Measurements from ENCODE around the gene MTHFSD. TPM values are rescaled to one million over a fixed set of nuclear protein-coding genes. Genes with fewer than 3 reads are reported as not detected.

Gene MTHFSD
- total RNA-seq, 2 donors from 2014 or later = 7.8 to 8.3 TPM

DNA sequence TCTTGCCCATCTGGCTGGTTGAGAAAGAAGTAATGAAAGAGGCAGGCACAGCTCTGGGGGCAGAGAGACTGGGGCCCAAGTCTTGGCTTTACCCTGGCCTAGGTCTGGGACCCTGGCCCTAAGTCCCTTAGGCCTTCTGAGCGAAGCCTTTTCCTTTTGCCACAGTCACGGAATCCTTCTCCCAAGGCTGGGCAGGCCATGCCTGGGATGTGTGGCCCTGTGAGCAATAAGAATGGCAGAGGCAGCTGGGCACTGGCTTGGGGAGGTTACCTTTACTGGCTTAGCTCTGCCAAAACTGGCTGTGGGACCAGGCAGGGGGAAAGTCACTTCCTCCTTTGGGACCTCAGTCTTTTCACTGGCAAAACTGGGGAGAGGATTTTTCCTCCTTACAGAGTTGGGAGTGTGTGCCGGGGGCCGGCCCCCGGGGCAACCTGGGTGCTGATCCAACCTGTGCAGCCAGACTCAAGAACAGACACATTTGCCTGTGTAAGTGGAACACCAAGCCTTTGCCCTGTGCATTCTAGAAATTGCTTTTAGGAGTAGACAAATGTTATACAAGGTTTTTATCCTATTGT is 31.8 kb downstream of the MTHFSD start:
- Histone ChIP-seq H3K4me3 (no peak overlapping the region), H3K4me1 (peaks cover 0 to 7% of the 10 kb centered on the region in 2 donors), H3K36me3 (no peaks in the 10 kb centered on the region), H3K27ac (no peak overlapping the region), H3K27me3 (peaks cover 0 to 11% of the 10 kb centered on the region in 2 donors), H3K9me3 (no peaks in the 10 kb centered on the region)
- DNase-seq (ENCODE audit: low spot score) = no peak
- TF ChIP-seq, protein P1, sequence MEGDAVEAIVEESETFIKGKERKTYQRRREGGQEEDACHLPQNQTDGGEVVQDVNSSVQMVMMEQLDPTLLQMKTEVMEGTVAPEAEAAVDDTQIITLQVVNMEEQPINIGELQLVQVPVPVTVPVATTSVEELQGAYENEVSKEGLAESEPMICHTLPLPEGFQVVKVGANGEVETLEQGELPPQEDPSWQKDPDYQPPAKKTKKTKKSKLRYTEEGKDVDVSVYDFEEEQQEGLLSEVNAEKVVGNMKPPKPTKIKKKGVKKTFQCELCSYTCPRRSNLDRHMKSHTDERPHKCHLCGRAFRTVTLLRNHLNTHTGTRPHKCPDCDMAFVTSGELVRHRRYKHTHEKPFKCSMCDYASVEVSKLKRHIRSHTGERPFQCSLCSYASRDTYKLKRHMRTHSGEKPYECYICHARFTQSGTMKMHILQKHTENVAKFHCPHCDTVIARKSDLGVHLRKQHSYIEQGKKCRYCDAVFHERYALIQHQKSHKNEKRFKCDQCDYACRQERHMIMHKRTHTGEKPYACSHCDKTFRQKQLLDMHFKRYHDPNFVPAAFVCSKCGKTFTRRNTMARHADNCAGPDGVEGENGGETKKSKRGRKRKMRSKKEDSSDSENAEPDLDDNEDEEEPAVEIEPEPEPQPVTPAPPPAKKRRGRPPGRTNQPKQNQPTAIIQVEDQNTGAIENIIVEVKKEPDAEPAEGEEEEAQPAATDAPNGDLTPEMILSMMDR (IDR thresholded peaks at IDR 0.05) = no peak

DNA sequence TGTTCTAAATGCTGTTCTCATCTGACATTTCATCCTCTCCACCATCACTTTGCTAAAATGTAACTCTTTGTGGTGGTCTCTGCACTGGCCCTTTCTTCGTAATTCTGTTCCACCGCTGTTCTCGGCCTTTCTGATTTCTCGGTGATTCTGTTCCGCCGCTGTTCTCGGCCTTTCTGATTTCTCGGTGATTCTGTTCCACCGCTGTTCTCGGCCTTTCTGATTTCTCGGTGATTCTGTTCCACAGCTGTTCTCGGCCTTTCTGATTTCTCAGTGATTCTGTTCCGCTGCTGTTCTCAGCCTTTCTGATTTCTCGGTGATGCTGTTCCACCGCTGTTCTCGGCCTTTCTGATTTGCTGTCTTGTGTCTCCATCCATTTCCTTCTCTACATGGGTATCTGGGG is 32.4 kb downstream of the MTHFSD start:
- Histone ChIP-seq H3K9me3 (no peaks in the 10 kb centered on the region), H3K27me3 (peaks cover 0 to 11% of the 10 kb centered on the region in 2 donors), H3K4me1 (peaks cover 0 to 7% of the 10 kb centered on the region in 2 donors), H3K4me3 (no peak overlapping the region), H3K36me3 (no peaks in the 10 kb centered on the region), H3K27ac (no peak overlapping the region)
- no peak for DNase-seq (ENCODE audit: low spot score)
- TF ChIP-seq, protein P1 (IDR thresholded peaks at IDR 0.05) = no peak

DNA sequence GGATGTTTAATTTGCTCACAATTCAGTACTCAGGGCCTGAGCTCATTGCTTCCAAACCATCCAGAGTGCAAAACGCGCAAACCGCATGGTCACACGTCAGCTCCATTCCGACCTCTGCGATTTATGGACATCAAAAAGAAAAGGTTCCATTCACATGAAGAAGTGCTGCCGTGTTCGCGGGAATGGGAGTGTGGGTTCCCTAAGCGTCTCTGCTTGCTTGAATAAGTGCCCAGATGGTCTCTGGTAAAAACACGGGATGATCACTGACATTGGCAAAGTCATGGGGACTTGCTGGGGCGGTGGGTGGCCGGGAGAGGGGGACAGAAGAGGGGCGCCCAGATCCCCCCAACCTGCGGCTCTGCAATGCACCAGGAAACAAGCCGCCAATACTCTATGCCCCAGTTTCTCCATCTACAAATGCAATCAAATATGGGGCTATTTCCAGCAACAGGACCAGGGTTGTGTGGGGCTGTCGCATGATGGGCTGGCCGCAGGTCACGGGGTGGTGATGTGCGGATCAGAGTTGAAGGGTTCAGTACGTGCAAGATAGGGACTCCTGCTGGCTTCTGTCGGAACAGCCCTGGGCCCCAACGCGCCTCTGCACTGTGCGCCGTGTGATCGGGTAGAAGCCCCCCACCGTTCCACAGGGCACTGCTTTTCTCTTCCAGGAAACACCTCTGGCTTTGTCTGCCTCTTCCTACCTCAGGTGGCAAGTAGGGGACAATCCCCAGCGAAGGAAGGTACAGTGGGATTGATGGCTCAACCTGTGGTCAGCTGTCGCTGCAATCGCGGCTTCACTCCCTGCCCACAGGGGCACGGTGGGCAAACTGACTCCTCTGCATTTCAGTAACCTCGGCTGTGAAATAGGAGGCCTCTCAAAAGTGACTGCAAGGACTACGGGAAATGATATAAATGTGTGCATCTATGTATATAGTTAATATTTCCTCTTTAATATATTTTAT is 33.5 kb downstream of the MTHFSD start:
- peaks cover 0 to 15% of the 10 kb centered on the region in 2 donors for H3K27me3 ChIP-seq
- no peaks in the 10 kb centered on the region for H3K36me3 ChIP-seq
- peaks cover 0 to 9% of the 10 kb centered on the region in 2 donors for H3K4me1 ChIP-seq
- DNase-seq (ENCODE audit: low spot score) = no peak
- no peak overlapping the region for H3K27ac ChIP-seq
- no peaks in the 10 kb centered on the region for H3K9me3 ChIP-seq
- TF ChIP-seq, protein P1 (IDR thresholded peaks at IDR 0.05) = no peak
- no peak overlapping the region for H3K4me3 ChIP-seq

DNA sequence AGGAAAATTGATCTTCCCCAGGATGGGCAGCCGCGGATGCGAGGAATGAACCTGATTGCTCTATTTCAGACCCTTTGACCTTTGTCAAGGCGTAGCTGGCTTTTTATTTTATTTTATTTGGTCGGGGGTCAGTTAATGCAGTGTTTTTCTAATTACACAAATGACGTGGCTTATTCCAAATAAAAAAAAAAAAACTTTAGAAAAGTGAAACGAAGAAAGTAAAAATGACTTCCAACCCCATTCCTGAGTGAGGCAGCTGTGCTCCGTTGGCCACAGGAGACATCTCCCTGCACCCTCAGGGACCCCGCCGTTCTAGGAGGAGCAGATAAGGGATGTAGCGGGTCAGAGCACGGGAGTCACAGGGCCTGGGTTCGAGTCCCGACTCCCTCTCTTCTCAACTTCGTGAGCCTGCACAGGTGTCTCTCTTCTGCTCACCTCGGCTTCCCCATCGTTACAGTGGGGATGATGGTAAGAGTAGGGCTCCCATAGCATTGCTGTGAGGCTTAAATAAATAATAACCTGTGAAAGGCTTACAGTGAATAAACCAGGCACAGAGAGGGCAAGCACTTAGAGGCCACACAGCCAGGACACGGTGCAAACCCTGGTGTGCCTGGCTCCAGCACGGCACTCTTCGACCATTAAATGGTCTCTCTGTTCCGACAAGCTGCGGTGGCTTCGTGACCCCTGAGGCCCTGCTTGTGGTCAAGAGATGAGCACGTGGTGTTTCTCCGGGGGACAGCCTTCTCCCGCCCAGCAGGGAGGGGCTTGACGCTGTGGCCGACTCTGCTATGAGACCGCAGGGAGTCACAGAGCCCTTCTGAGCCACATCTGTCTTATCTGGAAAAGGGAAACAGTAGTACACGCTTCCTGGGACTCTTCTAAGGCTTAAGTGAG is 34.5 kb downstream of the MTHFSD start:
- H3K36me3 ChIP-seq = no peaks in the 10 kb centered on the region
- no peak for DNase-seq (ENCODE audit: low spot score)
- H3K27ac ChIP-seq = no peak overlapping the region
- TF ChIP-seq, protein P1 (IDR thresholded peaks at IDR 0.05) = no peak
- peak overlapping the region in 1 of 2 donors; percentile 11 for H3K4me3 ChIP-seq
- H3K4me1 ChIP-seq = peaks cover 0 to 19% of the 10 kb centered on the region in 2 donors
- H3K27me3 ChIP-seq = peaks cover 0 to 25% of the 10 kb centered on the region in 2 donors
- H3K9me3 ChIP-seq = no peaks in the 10 kb centered on the region

DNA sequence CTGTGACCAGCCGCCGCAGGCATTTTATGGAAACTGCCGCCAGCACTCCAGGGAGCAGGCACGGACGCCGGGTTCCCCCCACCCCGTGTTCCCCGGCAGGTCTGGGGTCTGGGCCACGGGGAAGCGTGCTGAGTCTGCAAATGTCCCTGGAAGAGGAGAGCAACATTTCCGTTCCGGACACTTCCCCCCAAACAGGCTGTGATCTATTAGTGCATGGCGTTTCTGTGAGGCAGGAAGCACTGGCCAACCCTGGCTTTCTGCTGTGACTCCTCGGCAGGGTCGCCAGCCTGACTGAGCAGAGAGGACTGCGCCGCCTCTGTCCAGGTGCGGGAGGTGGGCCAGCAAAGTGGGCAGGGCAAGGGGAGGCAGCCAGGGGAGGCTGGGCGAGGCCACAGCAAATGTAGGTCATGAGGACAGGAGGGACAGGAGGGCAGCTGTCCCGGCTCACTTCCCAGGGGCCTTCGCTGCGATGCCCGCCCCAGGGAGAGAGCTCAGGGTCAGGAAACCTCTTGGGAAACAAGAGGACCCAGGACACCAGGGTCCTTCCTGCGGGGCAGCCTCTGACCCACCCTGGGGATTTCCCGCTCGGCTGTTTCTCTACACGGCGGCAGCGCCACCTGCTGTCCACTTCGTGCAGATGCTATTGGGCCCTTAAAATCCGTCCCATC is 35.3 kb downstream of the MTHFSD start:
- H3K4me1 ChIP-seq = peaks cover 0 to 22% of the 10 kb centered on the region in 2 donors
- H3K27ac ChIP-seq = no peak overlapping the region
- no peak overlapping the region for H3K4me3 ChIP-seq
- H3K9me3 ChIP-seq = no peaks in the 10 kb centered on the region
- no peaks in the 10 kb centered on the region for H3K36me3 ChIP-seq
- TF ChIP-seq, protein P1 (IDR thresholded peaks at IDR 0.05) = peak; percentile 78 to 94
- no peak for DNase-seq (ENCODE audit: low spot score)
- peaks cover 0 to 32% of the 10 kb centered on the region in 2 donors for H3K27me3 ChIP-seq
